ENCODE results near the gene DTX2. TPM values are rescaled to one million over a fixed set of nuclear protein-coding genes. Genes with fewer than 3 reads are reported as not detected.
A peak's percentile ranks its signal among the peaks of the same experiment; 100 is the strongest.
"Not testable (repeated sequence)": the region's sequence is repeated elsewhere in the genome, so short reads cannot be mapped to it uniquely, and the experiment has no call there.

Gene DTX2
- total RNA-seq, 2 experiments from 2014 or later, result 9.6 to 27.8 TPM

- H3K4me1 ChIP-seq (ENCODE audit: insufficient read depth, low read length, poor library complexity, severe bottlenecking); H3K27ac ChIP-seq (ENCODE audit: low read depth, low read length, poor library complexity, severe bottlenecking); H3K36me3 ChIP-seq (ENCODE audit: insufficient read depth, low read length); H3K9me2 ChIP-seq (ENCODE audit: insufficient read depth, low read length); H3K79me2 ChIP-seq (ENCODE audit: insufficient read depth, low read depth, low read length); BruUV-seq (replicated peaks); DNase-seq (ENCODE audit: low spot score); POLR2A ChIA-PET; H3K9me3 ChIP-seq (ENCODE audit: low read length); H4K20me1 ChIP-seq (ENCODE audit: insufficient read depth, low read length); CTCF ChIA-PET (ENCODE audit: unreplicated experiment); H3K4me2 ChIP-seq (ENCODE audit: low read length); H3K4me3 ChIP-seq (ENCODE audit: low read depth, low read length, poor library complexity, severe bottlenecking); H2AFZ ChIP-seq (ENCODE audit: low read length); intact Hi-C loops (cut with micrococcal nuclease; ENCODE audit: unreplicated experiment): not testable (repeated sequence)
Observed at GRCh38 chr7:76460767-76461166, 742 bp upstream of the DTX2 start.

- DNase-seq (ENCODE audit: low spot score); H3K9me3 ChIP-seq (ENCODE audit: low read length); H3K9me2 ChIP-seq (ENCODE audit: insufficient read depth, low read length); CTCF ChIA-PET (ENCODE audit: unreplicated experiment); intact Hi-C loops (cut with micrococcal nuclease; ENCODE audit: unreplicated experiment); H3K27ac ChIP-seq (ENCODE audit: low read depth, low read length, poor library complexity, severe bottlenecking); H3K4me3 ChIP-seq (ENCODE audit: low read depth, low read length, poor library complexity, severe bottlenecking); H3K79me2 ChIP-seq (ENCODE audit: insufficient read depth, low read depth, low read length); H2AFZ ChIP-seq (ENCODE audit: low read length); H3K36me3 ChIP-seq (ENCODE audit: insufficient read depth, low read length); H3K4me2 ChIP-seq (ENCODE audit: low read length); H4K20me1 ChIP-seq (ENCODE audit: insufficient read depth, low read length); POLR2A ChIA-PET; H3K4me1 ChIP-seq (ENCODE audit: insufficient read depth, low read length, poor library complexity, severe bottlenecking): not testable (repeated sequence)
- TSS peak; percentile 57 for BruUV-seq (replicated peaks)
Observed at GRCh38 chr7:76462271-76462882, 868 bp downstream of the DTX2 start.

- H3K36me3 ChIP-seq (ENCODE audit: insufficient read depth, low read length); H3K4me3 ChIP-seq (ENCODE audit: low read depth, low read length, poor library complexity, severe bottlenecking); H3K4me2 ChIP-seq (ENCODE audit: low read length); H4K20me1 ChIP-seq (ENCODE audit: insufficient read depth, low read length); H3K4me1 ChIP-seq (ENCODE audit: insufficient read depth, low read length, poor library complexity, severe bottlenecking); H3K9me2 ChIP-seq (ENCODE audit: insufficient read depth, low read length); H3K79me2 ChIP-seq (ENCODE audit: insufficient read depth, low read depth, low read length); intact Hi-C loops (cut with micrococcal nuclease; ENCODE audit: unreplicated experiment); POLR2A ChIA-PET; CTCF ChIA-PET (ENCODE audit: unreplicated experiment); H3K27ac ChIP-seq (ENCODE audit: low read depth, low read length, poor library complexity, severe bottlenecking); DNase-seq (ENCODE audit: low spot score); H3K9me3 ChIP-seq (ENCODE audit: low read length); BruUV-seq (replicated peaks); H2AFZ ChIP-seq (ENCODE audit: low read length): not testable (repeated sequence)
Observed at GRCh38 chr7:76464959-76465358, 3.5 kb downstream of the DTX2 start.

DNA sequence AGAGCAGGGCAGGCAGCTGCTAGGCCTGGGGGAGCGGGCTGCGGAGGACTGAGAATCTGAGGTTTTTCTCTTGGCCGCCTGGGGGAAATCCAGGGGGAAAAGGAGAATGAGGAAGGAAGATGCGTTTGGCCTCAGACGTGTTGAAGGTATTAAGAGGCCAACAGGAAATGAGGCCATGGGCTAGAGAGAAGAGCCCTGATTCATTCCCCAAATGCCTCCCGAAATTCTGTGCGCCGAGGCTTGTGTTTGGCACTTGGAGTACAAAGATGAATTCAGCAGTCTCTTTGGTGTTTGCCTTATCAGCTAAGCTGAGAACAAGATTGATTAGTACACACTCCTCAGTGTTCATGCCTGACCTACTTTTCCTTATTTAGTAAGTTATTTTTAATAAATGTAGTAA is 4.4 kb downstream of the DTX2 start:
- H4K20me1 ChIP-seq (ENCODE audit: insufficient read depth, low read length); CTCF ChIA-PET (ENCODE audit: unreplicated experiment); intact Hi-C loops (cut with micrococcal nuclease; ENCODE audit: unreplicated experiment); H3K4me2 ChIP-seq (ENCODE audit: low read length); BruUV-seq (replicated peaks); H2AFZ ChIP-seq (ENCODE audit: low read length); H3K4me1 ChIP-seq (ENCODE audit: insufficient read depth, low read length, poor library complexity, severe bottlenecking); H3K27ac ChIP-seq (ENCODE audit: low read depth, low read length, poor library complexity, severe bottlenecking); H3K36me3 ChIP-seq (ENCODE audit: insufficient read depth, low read length); H3K79me2 ChIP-seq (ENCODE audit: insufficient read depth, low read depth, low read length); H3K9me2 ChIP-seq (ENCODE audit: insufficient read depth, low read length); POLR2A ChIA-PET; H3K9me3 ChIP-seq (ENCODE audit: low read length); DNase-seq (ENCODE audit: low spot score); H3K4me3 ChIP-seq (ENCODE audit: low read depth, low read length, poor library complexity, severe bottlenecking): not testable (repeated sequence)

DNA sequence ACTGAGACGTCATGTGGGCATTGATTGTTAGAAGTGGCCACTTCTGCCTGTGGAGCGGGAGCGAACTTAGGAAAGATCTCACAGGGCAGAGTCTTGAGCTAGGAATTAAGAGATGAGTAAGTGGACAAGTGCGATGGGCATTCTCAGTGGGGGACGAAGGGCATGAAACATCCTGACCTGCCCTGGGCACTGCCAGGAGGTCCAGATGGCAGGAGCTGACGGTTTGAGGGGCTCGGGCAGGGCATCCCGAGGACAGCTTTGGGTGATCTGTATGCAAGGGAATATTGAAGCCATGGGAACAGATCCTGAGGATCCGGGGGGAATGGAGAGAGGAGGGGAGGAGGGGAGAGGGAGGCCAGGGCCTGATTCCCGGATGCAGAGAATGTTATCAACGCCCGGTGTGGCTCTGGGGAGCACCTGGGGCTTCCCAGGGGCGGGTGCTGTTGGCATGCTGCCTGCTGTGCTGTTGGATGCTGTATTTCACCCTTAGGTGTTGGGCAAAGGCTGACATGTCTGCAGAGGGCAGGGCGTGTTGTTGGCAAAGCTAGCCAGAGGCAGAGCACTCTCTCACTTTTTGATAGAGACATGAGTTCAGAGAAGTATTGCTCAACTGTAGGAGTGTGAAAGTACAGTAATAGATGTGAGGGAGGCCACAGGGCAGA is 6.4 kb downstream of the DTX2 start:
- BruUV-seq (replicated peaks); H2AFZ ChIP-seq (ENCODE audit: low read length); DNase-seq (ENCODE audit: low spot score); intact Hi-C loops (cut with micrococcal nuclease; ENCODE audit: unreplicated experiment); H3K4me3 ChIP-seq (ENCODE audit: low read depth, low read length, poor library complexity, severe bottlenecking); H3K4me2 ChIP-seq (ENCODE audit: low read length); H3K4me1 ChIP-seq (ENCODE audit: insufficient read depth, low read length, poor library complexity, severe bottlenecking); H3K79me2 ChIP-seq (ENCODE audit: insufficient read depth, low read depth, low read length); H3K9me3 ChIP-seq (ENCODE audit: low read length); H3K9me2 ChIP-seq (ENCODE audit: insufficient read depth, low read length); H3K36me3 ChIP-seq (ENCODE audit: insufficient read depth, low read length); CTCF ChIA-PET (ENCODE audit: unreplicated experiment); H4K20me1 ChIP-seq (ENCODE audit: insufficient read depth, low read length); H3K27ac ChIP-seq (ENCODE audit: low read depth, low read length, poor library complexity, severe bottlenecking); POLR2A ChIA-PET: not testable (repeated sequence)

DNA sequence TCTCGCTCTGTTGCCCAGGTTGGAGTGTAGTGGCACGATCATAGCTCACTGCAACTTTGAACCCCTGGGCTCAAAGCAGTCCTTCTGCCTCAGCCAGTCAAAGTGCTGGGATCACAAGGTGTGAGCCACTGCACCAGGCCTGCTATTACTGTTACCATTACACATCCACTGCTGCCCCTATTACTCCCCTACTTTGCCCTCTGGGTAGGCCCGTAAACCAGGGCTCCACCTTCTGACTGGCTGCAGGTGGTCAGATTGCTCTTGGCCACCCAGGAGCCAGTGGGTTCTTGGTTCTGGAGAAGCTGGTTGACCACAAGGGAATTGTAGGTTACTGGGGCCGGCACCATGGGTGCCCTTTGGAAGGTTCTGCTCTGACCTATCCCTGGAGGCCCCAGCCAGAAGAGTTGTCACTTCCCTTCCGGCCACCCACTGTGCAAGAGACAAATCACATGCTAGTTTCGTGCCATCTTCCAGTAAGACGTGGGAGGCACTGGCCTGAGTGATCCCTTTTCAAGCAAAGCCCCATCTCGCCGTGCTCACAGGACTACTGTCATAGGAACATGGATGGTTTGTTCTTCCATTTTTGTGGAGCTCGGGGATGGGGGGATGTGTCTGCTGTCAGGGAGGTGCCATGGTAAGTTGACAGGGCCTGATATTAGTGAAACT is 10.2 kb downstream of the DTX2 start:
- H3K4me2 ChIP-seq (ENCODE audit: low read length); H3K4me1 ChIP-seq (ENCODE audit: insufficient read depth, low read length, poor library complexity, severe bottlenecking); H3K4me3 ChIP-seq (ENCODE audit: low read depth, low read length, poor library complexity, severe bottlenecking); H2AFZ ChIP-seq (ENCODE audit: low read length); H3K79me2 ChIP-seq (ENCODE audit: insufficient read depth, low read depth, low read length); CTCF ChIA-PET (ENCODE audit: unreplicated experiment); H3K27ac ChIP-seq (ENCODE audit: low read depth, low read length, poor library complexity, severe bottlenecking); H3K9me3 ChIP-seq (ENCODE audit: low read length); DNase-seq (ENCODE audit: low spot score); H4K20me1 ChIP-seq (ENCODE audit: insufficient read depth, low read length); BruUV-seq (replicated peaks); H3K9me2 ChIP-seq (ENCODE audit: insufficient read depth, low read length); POLR2A ChIA-PET; intact Hi-C loops (cut with micrococcal nuclease; ENCODE audit: unreplicated experiment); H3K36me3 ChIP-seq (ENCODE audit: insufficient read depth, low read length): not testable (repeated sequence)

Data from OCI-LY7 (cell line).